HT-29 (cell line): ENCODE data around the gene MDM4. TPM values are rescaled to one million over a fixed set of nuclear protein-coding genes. Genes with fewer than 3 reads are reported as not detected.

Source experiments
- DNase-seq: peaks from one replicate; pipeline ENCODE4 v3.0.0-alpha.2; 2015; ENCODE audit warnings: low spot score
- total RNA-seq: library from RNA; depleted of rRNA; stranded (reverse); fragments of >200 nt; shearing (Covaris generic); gene quantifications from 2 replicates; pipeline ENCODE4 v1.2.3, GENCODE V29; 2014

MDM4 gene
- total RNA-seq, 1 experiment from 2014 or later: 19.4 TPM

- no peak for DNase-seq
Measured at GRCh38 chr1:204487256-204487615, 29.0 kb upstream of the MDM4 start.

- DNase-seq: no peak
Measured at GRCh38 chr1:204491655-204492054, 24.6 kb upstream of the MDM4 start.

- peak; percentile 95 for DNase-seq
Measured at GRCh38 chr1:204493145-204493983, 22.8 kb upstream of the MDM4 start.

GRCh38 chr1:204493984-204494280, 22.3 kb upstream of the MDM4 start:
- DNase-seq: no peak

GRCh38 chr1:204494281-204495077, 21.7 kb upstream of the MDM4 start, which contains the start of gene PIK3C2B:
TSS of gene PIK3C2B (minus strand) at chr1:204494805. CDS start at chr1:204469802, 25,003 bp downstream.
- DNase-seq: peak; percentile 87

- DNase-seq: peak; percentile 44
Measured at GRCh38 chr1:204495078-204495753, 21.0 kb upstream of the MDM4 start.

- DNase-seq: no peak
Measured at GRCh38 chr1:204495777-204496176, 20.4 kb upstream of the MDM4 start.

- no peak for DNase-seq
Measured at GRCh38 chr1:204498981-204499380, 17.2 kb upstream of the MDM4 start.

GRCh38 chr1:204499511-204500468, 16.4 kb upstream of the MDM4 start:
- DNase-seq: no peak

- no peak for DNase-seq
Measured at GRCh38 chr1:204502241-204502640, 14.0 kb upstream of the MDM4 start.

GRCh38 chr1:204503122-204503912, 12.9 kb upstream of the MDM4 start:
- DNase-seq: peak; percentile 89

GRCh38 chr1:204503913-204504519, 12.2 kb upstream of the MDM4 start:
- no peak for DNase-seq

GRCh38 chr1:204505674-204506200, 10.5 kb upstream of the MDM4 start:
- DNase-seq: peak; percentile 57

GRCh38 chr1:204506201-204506968, 9.8 kb upstream of the MDM4 start:
- DNase-seq: peak; percentile 95

GRCh38 chr1:204506969-204507316, 9.3 kb upstream of the MDM4 start:
- DNase-seq: peak; percentile 99

- peak; percentile 78 for DNase-seq
Measured at GRCh38 chr1:204507317-204508105, 8.7 kb upstream of the MDM4 start.

- DNase-seq: no peak
Measured at GRCh38 chr1:204509186-204509635, 7.0 kb upstream of the MDM4 start.

- DNase-seq: no peak
Measured at GRCh38 chr1:204511366-204511765, 4.8 kb upstream of the MDM4 start.
